ENCODE measurements around the gene INPP4B. TPM values are rescaled to one million over a fixed set of nuclear protein-coding genes. Genes with fewer than 3 reads are reported as not detected.

Gene INPP4B
- total RNA-seq, 1 experiment from 2014 or later, result 17.6 TPM

- H3K9me3 Mint-ChIP-seq (ENCODE audit: unreplicated experiment), result no peaks in the 10 kb centered on the region
- no peaks in the 10 kb centered on the region for H3K36me3 Mint-ChIP-seq (ENCODE audit: insufficient read depth, unreplicated experiment)
- H3K4me3 Mint-ChIP-seq (ENCODE audit: unreplicated experiment), result no peak overlapping the region
- no peak for DNase-seq (ENCODE audit: unreplicated experiment)
- no peak for TF ChIP-seq CTCF (IDR thresholded peaks at IDR 0.05; ENCODE audit: unreplicated experiment)
- no peaks in the 10 kb centered on the region for H3K27me3 Mint-ChIP-seq (ENCODE audit: insufficient read depth, unreplicated experiment)
- no peak overlapping the region for H3K27ac Mint-ChIP-seq (ENCODE audit: low read depth, unreplicated experiment)
- CTCF ChIA-PET, result interaction anchor here (1.1 kb wide), 1 partner anchor 98 kb away, joined by 3 read pairs; no protein-coding TSS in a partner anchor
- intact Hi-C loops (cut with micrococcal nuclease), result no loop called here
- BruUV-seq (replicated peaks), result no TSS peak
- no peaks in the 10 kb centered on the region for H3K4me1 Mint-ChIP-seq (ENCODE audit: insufficient read depth, unreplicated experiment)
- POLR2A ChIA-PET, result no interaction called here
Measured at GRCh38 chr4:142752202-142752786, 93.8 kb downstream of the INPP4B start.

DNA sequence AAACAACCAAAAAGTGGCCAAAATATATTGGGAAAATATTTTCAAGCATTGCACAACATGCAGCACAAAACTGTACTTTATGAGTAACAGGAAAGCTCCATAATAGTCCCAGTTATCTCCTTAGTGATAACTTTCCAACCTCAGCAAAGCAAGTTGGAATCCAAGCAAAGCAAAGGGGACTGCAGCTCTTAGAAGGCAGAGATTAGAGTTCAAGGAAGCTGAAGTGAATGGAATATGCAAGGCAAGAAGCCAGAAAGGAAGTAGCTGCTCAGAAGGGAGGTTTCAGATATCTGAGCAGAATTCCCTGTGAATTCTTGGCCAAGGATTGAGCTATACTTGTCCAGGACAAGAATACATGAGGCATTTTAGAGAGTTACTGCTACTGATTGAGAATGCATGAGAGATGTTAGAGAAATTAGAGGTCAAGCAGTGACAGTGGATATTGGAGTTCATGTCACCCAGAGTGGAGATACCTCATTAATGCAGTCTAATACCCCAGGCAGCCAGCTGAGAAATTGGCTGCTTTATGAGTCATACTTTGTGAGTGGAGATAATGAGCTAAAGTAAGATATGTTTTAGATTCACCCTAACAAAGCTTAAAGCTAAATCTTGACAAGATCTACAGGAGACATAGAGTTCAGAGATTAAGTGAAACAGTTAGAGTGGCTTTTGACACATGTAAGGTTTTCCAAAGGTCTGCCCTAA is 102.8 kb downstream of the INPP4B start:
- no peak overlapping the region for H3K4me3 Mint-ChIP-seq (ENCODE audit: unreplicated experiment)
- intact Hi-C loops (cut with micrococcal nuclease), result no loop called here
- peak; percentile 18 for DNase-seq (ENCODE audit: unreplicated experiment)
- BruUV-seq (replicated peaks), result no TSS peak
- CTCF ChIA-PET, result interaction anchor here (0.5 kb wide), 1 partner anchor 29 kb away, joined by 3 read pairs; no protein-coding TSS in a partner anchor
- no peaks in the 10 kb centered on the region for H3K27me3 Mint-ChIP-seq (ENCODE audit: insufficient read depth, unreplicated experiment)
- TF ChIP-seq CTCF (IDR thresholded peaks at IDR 0.05; ENCODE audit: unreplicated experiment), result no peak
- H3K9me3 Mint-ChIP-seq (ENCODE audit: unreplicated experiment), result no peaks in the 10 kb centered on the region
- no peaks in the 10 kb centered on the region for H3K36me3 Mint-ChIP-seq (ENCODE audit: insufficient read depth, unreplicated experiment)
- peak overlapping the region; percentile 8 for H3K27ac Mint-ChIP-seq (ENCODE audit: low read depth, unreplicated experiment)
- peaks cover 7% of the 10 kb centered on the region for H3K4me1 Mint-ChIP-seq (ENCODE audit: insufficient read depth, unreplicated experiment)
- POLR2A ChIA-PET, result interaction anchor here (1.4 kb wide), 1 partner anchor 36 kb away, joined by 4 read pairs; no protein-coding TSS in a partner anchor

DNA sequence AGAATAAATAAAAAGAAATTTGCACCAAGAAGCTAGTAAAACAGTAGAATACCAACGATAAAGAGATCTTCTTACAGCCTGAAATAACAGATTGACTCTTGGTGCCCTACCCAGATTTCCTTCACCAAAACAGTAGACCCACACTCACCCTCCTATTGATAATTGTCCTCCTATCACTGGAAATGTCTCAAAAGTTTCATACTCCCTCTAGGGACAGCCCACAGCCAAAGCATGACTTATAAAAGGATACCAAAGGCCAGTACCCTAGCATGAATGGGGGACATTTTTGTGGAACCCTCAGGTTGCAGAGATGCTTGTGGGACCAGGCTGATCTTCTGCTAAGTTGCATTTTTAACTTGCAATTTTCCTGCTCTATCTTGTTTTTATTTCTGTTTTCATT is 104.1 kb downstream of the INPP4B start:
- no peak for TF ChIP-seq CTCF (IDR thresholded peaks at IDR 0.05; ENCODE audit: unreplicated experiment)
- intact Hi-C loops (cut with micrococcal nuclease), result no loop called here
- no TSS peak for BruUV-seq (replicated peaks)
- no peaks in the 10 kb centered on the region for H3K27me3 Mint-ChIP-seq (ENCODE audit: insufficient read depth, unreplicated experiment)
- no peaks in the 10 kb centered on the region for H3K9me3 Mint-ChIP-seq (ENCODE audit: unreplicated experiment)
- no peaks in the 10 kb centered on the region for H3K36me3 Mint-ChIP-seq (ENCODE audit: insufficient read depth, unreplicated experiment)
- no peak overlapping the region for H3K4me3 Mint-ChIP-seq (ENCODE audit: unreplicated experiment)
- ChIA-PET CTCF (no interaction called here), POLR2A (no interaction called here)
- DNase-seq (ENCODE audit: unreplicated experiment), result no peak
- H3K4me1 Mint-ChIP-seq (ENCODE audit: insufficient read depth, unreplicated experiment), result peaks cover 7% of the 10 kb centered on the region
- H3K27ac Mint-ChIP-seq (ENCODE audit: low read depth, unreplicated experiment), result no peak overlapping the region

DNA sequence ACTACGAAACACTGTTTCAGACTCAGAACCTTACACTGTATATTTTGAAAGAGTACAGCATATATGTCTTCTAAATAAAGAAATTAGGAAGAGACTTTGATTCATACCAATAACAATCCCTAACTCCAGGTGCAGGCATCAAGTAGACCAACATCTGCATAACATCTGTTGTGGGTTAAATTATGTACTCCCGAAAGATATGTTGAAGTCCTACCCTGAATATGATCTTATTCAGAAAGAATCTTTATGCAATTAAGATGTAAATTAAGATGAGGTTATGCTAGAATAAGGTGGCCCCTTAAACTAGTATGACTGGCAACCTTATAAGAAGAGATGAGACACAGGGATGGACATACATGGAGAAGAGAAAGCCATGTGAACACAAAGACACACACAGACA is 117.9 kb downstream of the INPP4B start:
- H3K4me1 Mint-ChIP-seq (ENCODE audit: insufficient read depth, unreplicated experiment), result no peaks in the 10 kb centered on the region
- H3K27ac Mint-ChIP-seq (ENCODE audit: low read depth, unreplicated experiment), result no peak overlapping the region
- H3K36me3 Mint-ChIP-seq (ENCODE audit: insufficient read depth, unreplicated experiment), result no peaks in the 10 kb centered on the region
- CTCF ChIA-PET, result interaction anchor here (1.1 to 2.1 kb wide), 3 partner anchors 8 to 375 kb away, joined by 3 to 12 read pairs (median 4); no protein-coding TSS in a partner anchor
- intact Hi-C loops (cut with micrococcal nuclease), result no loop called here
- POLR2A ChIA-PET, result no interaction called here
- H3K9me3 Mint-ChIP-seq (ENCODE audit: unreplicated experiment), result no peaks in the 10 kb centered on the region
- BruUV-seq (replicated peaks), result no TSS peak
- no peak overlapping the region for H3K4me3 Mint-ChIP-seq (ENCODE audit: unreplicated experiment)
- H3K27me3 Mint-ChIP-seq (ENCODE audit: insufficient read depth, unreplicated experiment), result no peaks in the 10 kb centered on the region
- TF ChIP-seq CTCF (IDR thresholded peaks at IDR 0.05; ENCODE audit: unreplicated experiment), result no peak
- no peak for DNase-seq (ENCODE audit: unreplicated experiment)
